Peyer's patch (tissue), 4 donors: ENCODE results near the gene SPIN1. TPM values are rescaled to one million over a fixed set of nuclear protein-coding genes. Genes with fewer than 3 reads are reported as not detected.
"Not testable (repeated sequence)": the region's sequence is repeated elsewhere in the genome, so short reads cannot be mapped to it uniquely, and the experiment has no call there.

ENCODE experiments used
- DNase-seq, 3 donors: peaks; one replicate each; pipeline ENCODE4 v3.0.0-alpha.2; 2017 to 2019
- H3K27ac ChIP-seq, 4 donors: fragments of 200-600 bp; sonication (generic); one replicate each; pipeline ENCODE4 v1.5.1; 2016 to 2019
- H3K27me3 ChIP-seq, 2 donors: fragments of 200-600 bp; sonication (generic); one replicate each; pipeline ENCODE4 v1.5.1; 2019
- H3K36me3 ChIP-seq, 3 donors: fragments of 200-600 bp; sonication (generic); one replicate each; pipeline ENCODE4 v1.5.1; 2016 to 2019
- H3K4me1 ChIP-seq, 4 donors: fragments of 200-600 bp; sonication (generic); one replicate each; pipeline ENCODE4 v1.5.1; 2016 to 2019
- H3K4me3 ChIP-seq, 4 donors: fragments of 200-600 bp; sonication (generic); 1 replicate in 3 of 4; 2 replicates in 1 of 4; pipeline ENCODE4 v1.5.1; 2016 to 2019; ENCODE audit warnings: mild to moderate bottlenecking in 1 of 4
- H3K9me3 ChIP-seq, 4 donors: fragments of 200-600 bp; sonication (generic); one replicate each; pipeline ENCODE4 v1.5.1; 2016 to 2019; ENCODE audit warnings: mild to moderate bottlenecking in 1 of 4
- CTCF ChIP-seq, 6 experiments: fragments of 450-650 bp in 4 of 6; fragments of 200-600 bp in 2 of 6; sonication (generic) in 1 of 6; IDR thresholded peaks; one replicate each; pipeline ENCODE4 v1.5.1; 2017 to 2019; ENCODE audit warnings: antibody characterized with exemption in 6 of 6, mild to moderate bottlenecking in 3 of 6, moderate library complexity in 1 of 6
- POLR2A ChIP-seq, 2 donors: fragments of 450-650 bp; IDR thresholded peaks; one replicate each; pipeline ENCODE4 v1.5.1; 2017; ENCODE audit warnings: antibody characterized with exemption in 2 of 2, mild to moderate bottlenecking in 2 of 2, moderate library complexity in 2 of 2
- total RNA-seq, 4 donors: library from RNA; depleted of rRNA; stranded (reverse); fragments of >200 nt; gene quantifications; one replicate each; pipeline ENCODE4 v1.1.0, GENCODE V29; 2016

SPIN1 gene
- total RNA-seq, 4 donors from 2014 or later = 48.9 to 57.8 (median 53.7) TPM

DNA sequence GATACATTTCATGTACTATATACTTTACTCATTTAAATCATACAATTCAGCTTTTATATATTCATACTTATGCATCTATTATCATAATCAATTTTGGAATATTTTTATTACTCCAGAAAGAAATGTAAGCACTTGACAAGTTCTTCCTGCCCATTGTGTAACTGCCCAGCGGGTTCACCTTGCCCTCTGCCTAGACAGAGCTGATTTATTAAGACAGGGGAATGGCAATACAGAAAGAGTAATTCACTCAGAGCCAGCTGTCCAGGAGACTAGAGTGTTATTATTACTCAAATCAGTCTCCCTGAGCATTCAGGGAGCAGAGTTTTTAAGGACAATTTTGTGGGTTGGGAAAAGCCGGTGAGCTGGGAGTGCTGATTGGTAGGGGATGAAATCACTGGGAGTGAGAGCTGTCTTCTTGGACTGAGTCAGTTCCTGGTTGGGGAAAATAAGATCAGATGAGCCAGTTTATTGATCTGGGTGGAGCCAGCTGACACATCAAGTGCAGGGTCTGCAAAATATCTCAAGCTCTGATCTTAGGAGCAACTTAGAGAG lies 16.1 kb upstream of the SPIN1 start:
- Histone ChIP-seq H3K4me1 (no peaks in the 10 kb centered on the region), H3K4me3 (no peak overlapping the region), H3K27me3 (no peaks in the 10 kb centered on the region), H3K27ac (no peak overlapping the region), H3K9me3 (peaks cover 0 to 3% (median 0%) of the 10 kb centered on the region in 4 donors), H3K36me3 (no peaks in the 10 kb centered on the region)
- TF ChIP-seq POLR2A (IDR thresholded peaks at IDR 0.05) (no peak), CTCF (IDR thresholded peaks at IDR 0.05) (no peak)
- no peak for DNase-seq

- DNase-seq = no peak
- Histone ChIP-seq H3K27me3 (no peaks in the 10 kb centered on the region), H3K4me1 (no peaks in the 10 kb centered on the region), H3K27ac (no peak overlapping the region), H3K36me3 (no peaks in the 10 kb centered on the region), H3K4me3 (no peak overlapping the region), H3K9me3 (peaks cover 0 to 3% (median 0%) of the 10 kb centered on the region in 4 donors)
- TF ChIP-seq POLR2A (IDR thresholded peaks at IDR 0.05) = no peak
- no peak for TF ChIP-seq CTCF (IDR thresholded peaks at IDR 0.05)
These were observed 15.2 kb upstream of the SPIN1 start for GRCh38 chr9:88373045-88373444.

GRCh38 chr9:88378317-88378716 lies 9.9 kb upstream of the SPIN1 start:
- Histone ChIP-seq H3K4me3 (no peak overlapping the region), H3K9me3 (no peaks in the 10 kb centered on the region), H3K27me3 (no peaks in the 10 kb centered on the region), H3K27ac (no peak overlapping the region), H3K4me1 (no peaks in the 10 kb centered on the region), H3K36me3 (no peaks in the 10 kb centered on the region)
- TF ChIP-seq POLR2A (IDR thresholded peaks at IDR 0.05) = no peak
- TF ChIP-seq CTCF (IDR thresholded peaks at IDR 0.05) = peak in 2 of 6 experiments; percentile 9 to 19
- DNase-seq = no peak

- Histone ChIP-seq H3K27ac (no peak overlapping the region), H3K4me3 (no peak overlapping the region), H3K4me1 (no peaks in the 10 kb centered on the region), H3K36me3 (no peaks in the 10 kb centered on the region), H3K9me3 (no peaks in the 10 kb centered on the region), H3K27me3 (no peaks in the 10 kb centered on the region)
- DNase-seq = no peak
- TF ChIP-seq CTCF (IDR thresholded peaks at IDR 0.05) (no peak), POLR2A (IDR thresholded peaks at IDR 0.05) (no peak)
These were observed 8.9 kb upstream of the SPIN1 start for GRCh38 chr9:88379352-88379751.

DNA sequence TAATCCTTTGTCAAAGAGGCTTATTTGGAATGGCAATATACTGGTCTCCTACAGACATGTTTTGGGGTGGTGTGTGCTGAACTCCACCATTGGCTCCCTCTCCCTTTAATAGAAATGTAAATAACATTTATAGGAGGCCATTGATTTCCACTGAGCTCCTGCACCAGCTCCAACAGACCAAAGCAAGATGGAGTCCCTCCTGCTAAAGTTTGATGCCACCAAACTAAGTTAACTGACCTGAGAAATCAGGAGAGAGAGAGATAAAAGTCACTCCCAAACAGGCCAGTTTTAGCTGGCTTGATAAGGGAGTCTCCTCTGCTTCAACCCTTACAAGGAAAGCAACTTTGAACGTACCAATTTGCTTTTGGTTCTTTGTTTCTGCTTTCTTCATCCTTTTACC lies 8.1 kb upstream of the SPIN1 start:
- no peaks in the 10 kb centered on the region for H3K36me3 ChIP-seq
- no peaks in the 10 kb centered on the region for H3K27me3 ChIP-seq
- H3K4me3 ChIP-seq = no peak overlapping the region
- no peaks in the 10 kb centered on the region for H3K9me3 ChIP-seq
- TF ChIP-seq CTCF (IDR thresholded peaks at IDR 0.05) (no peak), POLR2A (IDR thresholded peaks at IDR 0.05) (no peak)
- no peak overlapping the region for H3K27ac ChIP-seq
- H3K4me1 ChIP-seq = no peaks in the 10 kb centered on the region
- no peak for DNase-seq

DNA sequence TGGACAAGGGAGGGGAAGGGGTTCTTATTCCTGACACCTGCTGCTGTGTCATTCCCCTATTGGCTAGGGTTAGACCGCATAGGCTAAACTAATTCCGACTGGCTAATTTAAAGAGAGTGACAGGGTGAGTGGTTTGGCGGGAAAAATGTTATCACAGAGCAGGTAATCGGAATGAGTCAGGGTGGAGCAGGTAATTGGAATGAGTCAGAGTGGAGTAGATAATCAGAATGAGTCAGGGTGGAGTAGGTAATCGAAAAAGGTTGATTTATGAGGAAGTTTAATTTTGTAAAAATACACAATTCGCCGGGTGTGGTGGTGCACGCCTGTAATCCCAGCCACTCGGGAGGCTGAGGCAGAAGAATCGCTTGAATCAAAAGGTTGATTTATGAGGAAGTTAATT lies 6.9 kb upstream of the SPIN1 start:
- peak in 1 of 3 donors; percentile 52 for DNase-seq
- H3K4me1 ChIP-seq, H3K4me3 ChIP-seq, H3K9me3 ChIP-seq, H3K27me3 ChIP-seq, H3K36me3 ChIP-seq: not testable (repeated sequence)
- H3K27ac ChIP-seq = peak overlapping the region in 1 of 4 donors; percentile 18
